Thyroid gland (tissue), 4 donors: ENCODE results near the gene MUSTN1. TPM values are rescaled to one million over a fixed set of nuclear protein-coding genes. Genes with fewer than 3 reads are reported as not detected.

Experiments used
- DNase-seq, 2 donors: peaks; one replicate each; pipeline ENCODE4 v3.0.0-alpha.2; 2019
- H3K27ac ChIP-seq, 3 donors: fragments of 200-600 bp; sonication (generic); 1 replicate in 2 of 3; 2 replicates in 1 of 3; pipeline ENCODE4 v1.5.1; 2016 to 2019; ENCODE audit warnings: mild to moderate bottlenecking in 1 of 3, moderate library complexity in 1 of 3
- H3K27me3 ChIP-seq: fragments of 200-600 bp; sonication (generic); one replicate; pipeline ENCODE4 v1.5.1; 2019
- H3K36me3 ChIP-seq, 2 donors: fragments of 200-600 bp; sonication (generic); one replicate each; pipeline ENCODE4 v1.5.1; 2016 to 2019
- H3K4me1 ChIP-seq, 2 donors: fragments of 200-600 bp; sonication (generic); one replicate each; pipeline ENCODE4 v1.5.1; 2017 to 2019
- H3K4me3 ChIP-seq, 3 donors: fragments of 200-600 bp; sonication (generic); replicated peaks in 1 of 3; 1 replicate in 2 of 3; 2 replicates in 1 of 3; pipeline ENCODE4 v1.5.1; 2016; ENCODE audit warnings: mild to moderate bottlenecking in 1 of 3
- H3K9me3 ChIP-seq: fragments of 200-600 bp; sonication (generic); one replicate; pipeline ENCODE4 v1.5.1; 2017
- CTCF ChIP-seq, 6 experiments: fragments of 200-600 bp in 3 of 6; fragments of 450-650 bp in 3 of 6; sonication (generic) in 3 of 6; IDR thresholded peaks; one replicate each; pipeline ENCODE4 v1.5.1; 2016 to 2019; ENCODE audit warnings: antibody characterized with exemption in 6 of 6, mild to moderate bottlenecking in 2 of 6, inconsistent platforms in 1 of 6, moderate library complexity in 1 of 6
- POLR2A ChIP-seq, 2 donors: fragments of 450-650 bp; IDR thresholded peaks; one replicate each; pipeline ENCODE4 v1.6.1; 2017; ENCODE audit warnings: antibody characterized with exemption in 2 of 2, mild to moderate bottlenecking in 2 of 2, moderate library complexity in 1 of 2
- WGBS, 2 donors: methylation state at CpG; one replicate each; pipeline ENCODE4 v1.1.5; 2017; 5-methylcytosine and 5-hydroxymethylcytosine counted together
- intact Hi-C: fragments of 100-400 bp; cut with DNase I; formaldehyde crosslinking; loops from one replicate; pipeline ENCODE4 v1.15.1; 2023
- total RNA-seq, 4 donors: library from RNA; depleted of rRNA; stranded (reverse); fragments of >200 nt; gene quantifications; one replicate each; pipeline ENCODE4 v1.2.3, GENCODE V29; 2016

MUSTN1 gene
- total RNA-seq, 4 donors from 2014 or later = 4.0 to 7.0 (median 6.7) TPM

- WGBS, 2 donors = 90 to 93% methylated on average over 5 to 8 of the region's 8 CpGs
- no peak overlapping the region for H3K27ac ChIP-seq
- no peaks in the 10 kb centered on the region for H3K27me3 ChIP-seq
- intact Hi-C loops = no loop called here
- TF ChIP-seq POLR2A (IDR thresholded peaks at IDR 0.05) = no peak
- TF ChIP-seq CTCF (IDR thresholded peaks at IDR 0.05) = no peak
- no peak overlapping the region for H3K4me3 ChIP-seq
- no peaks in the 10 kb centered on the region for H3K4me1 ChIP-seq
- DNase-seq = no peak
- H3K9me3 ChIP-seq = no peaks in the 10 kb centered on the region
- H3K36me3 ChIP-seq = no peaks in the 10 kb centered on the region
These were observed 21.0 kb downstream of the MUSTN1 start for GRCh38 chr3:52813810-52814209.

GRCh38 chr3:52811452-52812011 lies 23.3 kb downstream of the MUSTN1 start:
- Histone ChIP-seq H3K9me3 (no peaks in the 10 kb centered on the region), H3K4me1 (no peaks in the 10 kb centered on the region), H3K27me3 (no peaks in the 10 kb centered on the region), H3K27ac (no peak overlapping the region), H3K36me3 (no peaks in the 10 kb centered on the region), H3K4me3 (no peak overlapping the region)
- 82 to 89% methylated on average over 7 of the region's 7 CpGs for WGBS, 2 donors
- no peak for DNase-seq
- intact Hi-C loops = no loop called here
- TF ChIP-seq POLR2A (IDR thresholded peaks at IDR 0.05) (no peak), CTCF (IDR thresholded peaks at IDR 0.05) (no peak)

GRCh38 chr3:52810923-52811322 lies 23.9 kb downstream of the MUSTN1 start:
- no peaks in the 10 kb centered on the region for H3K4me1 ChIP-seq
- no peaks in the 10 kb centered on the region for H3K36me3 ChIP-seq
- H3K4me3 ChIP-seq = no peak overlapping the region
- DNase-seq = no peak
- H3K9me3 ChIP-seq = no peaks in the 10 kb centered on the region
- intact Hi-C loops = no loop called here
- no peak overlapping the region for H3K27ac ChIP-seq
- no peaks in the 10 kb centered on the region for H3K27me3 ChIP-seq
- WGBS, 2 donors = 89 to 94% methylated on average over 11 of the region's 11 CpGs
- TF ChIP-seq POLR2A (IDR thresholded peaks at IDR 0.05) (no peak), CTCF (IDR thresholded peaks at IDR 0.05) (no peak)

- no peaks in the 10 kb centered on the region for H3K4me1 ChIP-seq
- H3K27me3 ChIP-seq = no peaks in the 10 kb centered on the region
- H3K36me3 ChIP-seq = no peaks in the 10 kb centered on the region
- no peak overlapping the region for H3K4me3 ChIP-seq
- no peaks in the 10 kb centered on the region for H3K9me3 ChIP-seq
- TF ChIP-seq POLR2A (IDR thresholded peaks at IDR 0.05) = no peak
- intact Hi-C loops = no loop called here
- DNase-seq = no peak
- WGBS, 2 donors = 45 to 56% methylated on average over 7 of the region's 7 CpGs
- no peak overlapping the region for H3K27ac ChIP-seq
These were observed 25.0 kb downstream of the MUSTN1 start for GRCh38 chr3:52809662-52810377.

- WGBS, 2 donors = 77 to 83% methylated on average over 2 of the region's 2 CpGs
- no peak overlapping the region for H3K27ac ChIP-seq
- H3K27me3 ChIP-seq = no peaks in the 10 kb centered on the region
- no peaks in the 10 kb centered on the region for H3K4me1 ChIP-seq
- intact Hi-C loops = no loop called here
- TF ChIP-seq POLR2A (IDR thresholded peaks at IDR 0.05) = no peak
- TF ChIP-seq CTCF (IDR thresholded peaks at IDR 0.05) = no peak
- no peak overlapping the region for H3K4me3 ChIP-seq
- DNase-seq = no peak
- no peaks in the 10 kb centered on the region for H3K36me3 ChIP-seq
- H3K9me3 ChIP-seq = no peaks in the 10 kb centered on the region
These were observed 25.7 kb downstream of the MUSTN1 start for GRCh38 chr3:52809149-52809548.
